SK-N-SH treated with all-trans-retinoic acid at 6 μM for 48 hours (cell line): ENCODE results near the gene WDR49.

Experiments used
- ATAC-seq: fragments of 200-7000 bp; cut with Tn5 transposase; 3 replicates; pipeline ENCODE4 v1.9.1; 2020; ENCODE audit warnings: mild to moderate bottlenecking, moderate library complexity
- BACH2 ChIP-seq: fragments of 250-450 bp; sonication (Bioruptor Pico); IDR thresholded peaks from 2 replicates; pipeline ENCODE4 v1.9.0; 2021; ENCODE audit warnings: mild to moderate bottlenecking, borderline replicate concordance
- CREB5 ChIP-seq: fragments of 250-450 bp; sonication (Bioruptor Pico); IDR thresholded peaks from 2 replicates; pipeline ENCODE4 v1.5.1; 2020; ENCODE audit warnings: low read depth, mild to moderate bottlenecking, moderate library complexity
- CSDC2 ChIP-seq: fragments of 250-450 bp; sonication (Bioruptor Pico); IDR thresholded peaks from 2 replicates; pipeline ENCODE4 v1.5.0; 2020; ENCODE audit warnings: mild to moderate bottlenecking, moderate library complexity
- CSRNP3 ChIP-seq: fragments of 250-450 bp; sonication (Bioruptor Pico); IDR thresholded peaks from 2 replicates; pipeline ENCODE4 v1.5.1; 2021; ENCODE audit warnings: mild to moderate bottlenecking, moderate library complexity
- ESRRG ChIP-seq: fragments of 250-450 bp; sonication (Bioruptor Pico); IDR thresholded peaks from 2 replicates; pipeline ENCODE4 v1.6.1; 2021; ENCODE audit warnings: mild to moderate bottlenecking
- GLIS3 ChIP-seq: fragments of 250-450 bp; sonication (Bioruptor Pico); IDR thresholded peaks from 2 replicates; pipeline ENCODE4 v1.5.0; 2020; ENCODE audit warnings: mild to moderate bottlenecking, moderate library complexity
- ISL1 ChIP-seq: fragments of 250-450 bp; sonication (Bioruptor Pico); IDR thresholded peaks from 2 replicates; pipeline ENCODE4 v2.1.2; 2022; ENCODE audit warnings: mild to moderate bottlenecking, moderate library complexity
- OSR1 ChIP-seq: fragments of 250-450 bp; sonication (Bioruptor Pico); IDR thresholded peaks from 2 replicates; pipeline ENCODE4 v1.8.0; 2022; ENCODE audit warnings: moderate library complexity, mild to moderate bottlenecking, inconsistent platforms
- PATZ1 ChIP-seq: fragments of 250-450 bp; sonication (Bioruptor Pico); IDR thresholded peaks from 2 replicates; pipeline ENCODE4 v1.8.0; 2020; ENCODE audit warnings: mild to moderate bottlenecking, moderate library complexity, borderline replicate concordance
- POU6F1 ChIP-seq: fragments of 250-450 bp; sonication (Bioruptor Pico); IDR thresholded peaks from 2 replicates; pipeline ENCODE4 v1.8.0; 2021; ENCODE audit warnings: low read depth, mild to moderate bottlenecking, moderate library complexity, borderline replicate concordance
- PPARA ChIP-seq: fragments of 250-450 bp; sonication (Bioruptor Pico); IDR thresholded peaks from 2 replicates; pipeline ENCODE4 v1.5.0; 2020; ENCODE audit warnings: mild to moderate bottlenecking, borderline replicate concordance
- SNAI2 ChIP-seq: fragments of 250-450 bp; sonication (Bioruptor Pico); IDR thresholded peaks from 2 replicates; pipeline ENCODE4 v1.5.0; 2020; ENCODE audit warnings: mild to moderate bottlenecking, moderate library complexity
- TCF4 ChIP-seq: fragments of 250-450 bp; sonication (Bioruptor Pico); IDR thresholded peaks from 2 replicates; pipeline ENCODE4 v1.8.0; 2021; ENCODE audit warnings: mild to moderate bottlenecking, moderate library complexity, borderline replicate concordance
- TOX ChIP-seq: fragments of 250-450 bp; sonication (Bioruptor Pico); IDR thresholded peaks from 2 replicates; pipeline ENCODE4 v1.8.0; 2021; ENCODE audit warnings: mild to moderate bottlenecking, moderate library complexity, borderline replicate concordance
- TSHZ2 ChIP-seq: fragments of 250-450 bp; sonication (Bioruptor Pico); IDR thresholded peaks from 2 replicates; pipeline ENCODE4 v1.5.0; 2020; ENCODE audit warnings: mild to moderate bottlenecking, moderate library complexity
- ZC3H10 ChIP-seq: fragments of 250-450 bp; sonication (Bioruptor Pico); IDR thresholded peaks from 2 replicates; pipeline ENCODE4 v1.5.1; 2021; ENCODE audit warnings: mild to moderate bottlenecking, moderate library complexity
- ZFP3 ChIP-seq: fragments of 250-450 bp; sonication (Bioruptor Pico); IDR thresholded peaks from 2 replicates; pipeline ENCODE4 v1.5.0; 2020; ENCODE audit warnings: mild to moderate bottlenecking, moderate library complexity
- ZFP30 ChIP-seq: fragments of 450-650 bp; formaldehyde crosslinking; IDR thresholded peaks from 2 replicates; pipeline ENCODE4 v1.5.0; 2022; ENCODE audit warnings: mild to moderate bottlenecking, moderate library complexity
- ZNF565 ChIP-seq: fragments of 450-650 bp; formaldehyde crosslinking; conservative IDR thresholded peaks from 2 replicates; pipeline ENCODE4 v1.5.0; 2020; ENCODE audit warnings: low read depth, mild to moderate bottlenecking, moderate library complexity
- ZNF70 ChIP-seq: fragments of 450-650 bp; formaldehyde crosslinking; IDR thresholded peaks from 2 replicates; pipeline ENCODE4 v1.5.0; 2020; ENCODE audit warnings: mild to moderate bottlenecking, moderate library complexity

WDR49 gene

GRCh38 chr3:167602041-167602440 lies 51.7 kb downstream of the WDR49 start:
- no peak for ATAC-seq
- TF ChIP-seq ZFP3 (CRISPR knock-in tag) (no peak), CREB5 (CRISPR knock-in tag) (no peak), TOX (CRISPR knock-in tag) (no peak), ZFP30 (CRISPR knock-in tag) (no peak), TCF4 (no peak), GLIS3 (CRISPR knock-in tag) (no peak), ISL1 (no peak), SNAI2 (CRISPR knock-in tag) (no peak), ZC3H10 (CRISPR knock-in tag) (no peak)

GRCh38 chr3:167587651-167588050 lies 66.1 kb downstream of the WDR49 start:
- no peak for ATAC-seq
- no peak for TF ChIP-seq PATZ1 (CRISPR knock-in tag)
- no peak for TF ChIP-seq CSDC2 (CRISPR knock-in tag)
- no peak for TF ChIP-seq ZC3H10 (CRISPR knock-in tag)
- TF ChIP-seq PPARA (CRISPR knock-in tag) = no peak
- no peak for TF ChIP-seq GLIS3 (CRISPR knock-in tag)
- TF ChIP-seq CREB5 (CRISPR knock-in tag) = no peak
- TF ChIP-seq CSRNP3 (CRISPR knock-in tag) = no peak
- no peak for TF ChIP-seq BACH2 (CRISPR knock-in tag)
- no peak for TF ChIP-seq TCF4
- TF ChIP-seq OSR1 (CRISPR knock-in tag) = no peak
- TF ChIP-seq ZNF70 (CRISPR knock-in tag) = no peak
- no peak for TF ChIP-seq ESRRG (CRISPR knock-in tag)
- TF ChIP-seq, all 23 proteins: peak for 0

GRCh38 chr3:167575000-167575600 lies 78.6 kb downstream of the WDR49 start:
- no peak for TF ChIP-seq POU6F1 (CRISPR knock-in tag)
- no peak for TF ChIP-seq CSRNP3 (CRISPR knock-in tag)
- no peak for TF ChIP-seq ZFP30 (CRISPR knock-in tag)
- TF ChIP-seq GLIS3 (CRISPR knock-in tag) = no peak
- no peak for TF ChIP-seq TSHZ2
- no peak for TF ChIP-seq ZNF565 (CRISPR knock-in tag)
- TF ChIP-seq PPARA (CRISPR knock-in tag) = no peak
- no peak for ATAC-seq
